GM18519 (cell line): ENCODE results near the gene ALDH16A1.
A peak's percentile ranks its signal among the peaks of the same experiment; 100 is the strongest.
"Not testable (repeated sequence)": the region's sequence is repeated elsewhere in the genome, so short reads cannot be mapped to it uniquely, and the experiment has no call there.

Source experiments
- ATAC-seq: cut with Tn5 transposase; IDR thresholded peaks from one replicate; pipeline ENCODE4 v1.9.1; 2021; ENCODE audit warnings: mild to moderate bottlenecking, moderate library complexity; ENCODE audit not compliant: unreplicated experiment, low FRiP score

ALDH16A1 gene

GRCh38 chr19:49461130-49461529, 8.1 kb downstream of the ALDH16A1 start:
- ATAC-seq = not testable (repeated sequence)

GRCh38 chr19:49461656-49462055, 8.6 kb downstream of the ALDH16A1 start:
- no peak for ATAC-seq

DNA sequence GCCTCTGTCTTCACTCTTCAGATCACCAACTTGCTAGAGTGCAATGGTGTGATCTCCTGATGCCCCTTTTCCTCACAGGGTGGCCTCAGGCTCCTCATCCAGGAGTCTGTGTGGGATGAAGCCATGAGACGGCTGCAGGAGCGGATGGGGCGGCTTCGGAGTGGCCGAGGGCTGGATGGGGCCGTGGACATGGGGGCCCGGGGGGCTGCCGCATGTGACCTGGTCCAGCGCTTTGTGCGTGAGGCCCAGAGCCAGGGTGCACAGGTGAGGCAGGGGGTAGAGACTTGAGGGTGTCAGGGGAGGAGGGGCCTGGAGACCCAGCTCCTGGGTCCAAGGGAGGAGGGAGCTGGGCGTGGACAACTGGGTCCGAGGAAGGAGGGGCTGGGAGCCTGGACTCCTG, 9.5 kb downstream of the ALDH16A1 start:
- no peak for ATAC-seq

GRCh38 chr19:49463960-49464740, 11.1 kb downstream of the ALDH16A1 start:
- ATAC-seq = no peak

GRCh38 chr19:49465371-49465770, 12.3 kb downstream of the ALDH16A1 start:
- ATAC-seq = no peak

DNA sequence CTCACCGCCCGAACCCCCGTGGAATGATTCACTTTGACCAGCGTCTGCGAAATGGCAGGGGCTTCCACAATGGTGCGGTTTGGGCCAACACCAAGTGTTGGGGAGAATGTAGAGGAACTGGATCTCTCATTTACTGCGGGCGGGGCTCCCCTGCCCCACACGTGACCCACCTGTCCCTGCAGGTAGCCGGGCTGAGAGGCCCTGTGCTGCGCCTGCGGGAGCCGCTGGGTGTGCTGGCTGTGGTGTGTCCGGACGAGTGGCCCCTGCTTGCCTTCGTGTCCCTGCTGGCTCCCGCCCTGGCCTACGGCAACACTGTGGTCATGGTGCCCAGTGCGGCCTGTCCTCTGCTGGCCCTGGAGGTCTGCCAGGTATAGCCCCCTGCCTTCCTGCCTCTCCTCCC, 15.2 kb downstream of the ALDH16A1 start:
- no peak for ATAC-seq

DNA sequence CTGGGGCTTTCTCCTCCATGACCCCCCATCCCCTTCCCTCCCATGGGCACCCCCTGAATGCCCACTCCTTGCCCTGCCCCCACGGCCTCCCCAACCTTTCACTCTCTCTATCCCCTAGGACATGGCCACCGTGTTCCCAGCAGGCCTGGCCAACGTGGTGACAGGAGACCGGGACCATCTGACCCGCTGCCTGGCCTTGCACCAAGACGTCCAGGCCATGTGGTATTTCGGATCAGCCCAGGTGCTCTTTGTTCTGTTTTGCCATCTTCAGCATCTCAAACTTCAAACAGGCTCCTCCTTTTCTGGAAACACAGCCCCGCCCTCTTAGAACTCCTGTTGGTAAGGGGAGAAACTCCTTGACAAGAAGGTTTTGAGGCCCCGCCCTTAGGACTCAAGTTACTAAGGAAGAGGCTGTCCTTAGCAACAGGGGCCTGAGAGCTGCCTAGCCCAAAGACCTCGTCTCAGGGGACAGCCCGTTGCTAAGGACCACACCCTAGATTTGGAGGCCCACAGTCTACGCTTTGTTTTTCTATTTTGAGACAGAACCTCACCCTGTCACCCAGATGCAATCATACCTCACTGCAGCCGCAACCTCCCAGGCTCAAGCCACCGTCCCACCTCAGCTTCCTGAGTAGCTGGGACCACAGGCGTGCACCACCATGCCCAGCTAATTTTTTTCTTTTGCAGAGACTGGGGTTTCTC, 15.9 kb downstream of the ALDH16A1 start:
- no peak for ATAC-seq

DNA sequence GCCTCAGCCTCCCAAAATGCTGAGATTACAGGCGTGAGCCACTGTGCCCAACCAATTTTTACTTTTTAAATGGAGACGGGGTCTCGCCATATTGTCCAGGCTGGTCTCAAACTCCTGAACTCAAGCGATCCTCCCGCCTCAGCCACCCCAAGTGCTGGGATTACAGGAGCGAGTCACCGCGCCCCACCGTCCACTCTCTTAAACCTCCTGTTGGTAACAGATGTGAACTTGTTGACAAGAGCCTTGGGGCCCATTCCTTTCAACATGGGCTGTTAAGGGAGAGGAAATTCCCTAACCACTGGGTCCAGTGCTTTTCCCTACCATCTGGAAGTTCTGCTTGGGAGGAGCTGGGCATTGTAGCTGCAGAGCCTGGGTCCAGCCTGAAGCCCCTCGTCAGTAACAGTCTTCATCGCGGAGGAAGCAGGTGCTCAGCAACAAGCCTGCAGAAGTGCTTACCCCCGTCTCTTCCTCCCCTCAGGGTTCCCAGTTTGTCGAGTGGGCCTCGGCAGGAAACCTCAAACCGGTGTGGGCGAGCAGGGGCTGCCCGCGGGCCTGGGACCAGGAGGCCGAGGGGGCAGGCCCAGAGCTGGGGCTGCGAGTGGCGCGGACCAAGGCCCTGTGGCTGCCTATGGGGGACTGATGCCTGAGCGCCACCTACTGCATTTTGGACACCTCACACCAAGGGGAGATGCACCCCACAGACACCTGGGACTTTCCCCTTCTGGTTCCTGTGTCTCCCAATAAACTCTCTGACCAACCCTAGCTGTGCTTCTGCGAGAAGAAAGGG, 17.0 kb downstream of the ALDH16A1 start:
- peak; percentile 36 for ATAC-seq

GRCh38 chr19:49470615-49470978, 17.6 kb downstream of the ALDH16A1 start:
- no peak for ATAC-seq

- ATAC-seq = no peak
Measured at GRCh38 chr19:49472936-49473335, 19.9 kb downstream of the ALDH16A1 start.

DNA sequence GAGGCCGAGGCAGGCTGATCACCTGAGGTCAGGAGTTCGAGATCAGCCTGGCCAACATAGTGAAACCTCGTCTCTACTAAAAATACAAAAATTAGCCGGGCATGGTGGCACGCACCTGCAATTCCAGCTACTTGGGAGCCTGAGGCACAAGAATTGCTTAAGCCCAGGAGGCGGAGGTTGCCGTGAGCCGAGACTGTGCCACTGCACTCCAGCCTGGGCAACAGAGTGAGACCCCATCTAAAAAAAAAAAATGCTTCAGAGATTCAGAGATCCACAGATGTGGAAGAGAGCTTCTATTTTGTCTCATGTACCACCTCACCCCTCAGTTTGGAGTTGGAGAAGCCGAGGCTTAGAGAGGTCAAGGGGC, 20.5 kb downstream of the ALDH16A1 start:
- ATAC-seq = not testable (repeated sequence)

GRCh38 chr19:49473868-49474541, 21.0 kb downstream of the ALDH16A1 start, which contains the start of gene FLT3LG:
Gene FLT3LG (plus strand): TSS chr19:49474215. CDS start chr19:49474640, 425 bp downstream.
- peak; percentile 39 for ATAC-seq

DNA sequence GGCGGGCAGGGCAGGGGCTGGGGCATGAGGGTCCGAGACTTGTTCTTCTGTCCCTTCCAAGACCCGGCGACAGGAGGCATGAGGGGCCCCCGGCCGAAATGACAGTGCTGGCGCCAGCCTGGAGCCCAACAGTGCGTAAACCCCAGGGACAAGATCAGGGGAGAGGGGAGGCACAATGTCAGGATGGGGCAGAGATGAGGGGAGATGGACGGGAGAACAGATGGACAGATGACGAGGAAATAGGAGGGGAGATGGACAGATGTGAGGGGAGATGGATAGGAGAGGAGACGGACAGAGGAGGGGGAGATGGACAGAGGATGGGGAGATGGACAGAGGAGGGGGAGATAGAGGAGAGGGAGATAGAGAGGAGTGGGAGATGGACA, 21.5 kb downstream of the ALDH16A1 start:
- no peak for ATAC-seq

- no peak for ATAC-seq
Measured at GRCh38 chr19:49475191-49475917, 22.3 kb downstream of the ALDH16A1 start.

- no peak for ATAC-seq
Measured at GRCh38 chr19:49475995-49476880, 23.2 kb downstream of the ALDH16A1 start.

DNA sequence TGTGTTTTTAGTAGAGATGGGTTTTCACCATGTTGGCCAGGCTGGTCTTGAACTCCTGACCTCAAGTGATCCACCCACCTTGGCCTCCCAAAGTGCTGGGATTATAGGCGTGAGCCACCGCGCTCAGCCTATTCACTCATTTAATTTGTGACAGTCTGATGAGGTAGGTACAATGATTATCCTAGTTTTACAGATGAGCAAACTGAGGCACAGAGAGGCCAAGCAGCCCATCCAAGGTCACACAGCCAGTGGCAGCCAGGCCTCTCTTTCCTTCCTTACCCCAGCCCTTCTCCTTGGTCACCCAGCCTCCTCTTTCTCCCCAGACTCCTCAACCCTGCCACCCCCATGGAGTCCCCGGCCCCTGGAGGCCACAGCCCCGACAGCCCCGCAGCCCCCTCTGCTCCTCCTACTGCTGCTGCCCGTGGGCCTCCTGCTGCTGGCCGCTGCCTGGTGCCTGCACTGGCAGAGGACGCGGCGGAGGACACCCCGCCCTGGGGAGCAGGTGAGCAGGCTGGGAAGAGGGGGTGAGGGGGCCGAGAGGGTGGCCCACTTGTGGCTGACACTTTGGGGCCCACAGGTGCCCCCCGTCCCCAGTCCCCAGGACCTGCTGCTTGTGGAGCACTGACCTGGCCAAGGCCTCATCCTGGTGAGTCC, 27.1 kb downstream of the ALDH16A1 start:
- ATAC-seq = no peak

GRCh38 chr19:49481020-49481683, 28.1 kb downstream of the ALDH16A1 start:
- no peak for ATAC-seq

GRCh38 chr19:49486232-49486631, 33.2 kb downstream of the ALDH16A1 start:
- no peak for ATAC-seq
